HG02623 (cell line): Measurements from ENCODE around the gene BANK1.

Experiments used
- ATAC-seq: cut with Tn5 transposase; IDR thresholded peaks from one replicate; pipeline ENCODE4 v1.9.1; 2021; ENCODE audit warnings: moderate library complexity; ENCODE audit not compliant: unreplicated experiment

The BANK1 gene

GRCh38 chr4:101790521-101791181 is at the start of gene BANK1:
Gene BANK1, plus strand, starts transcription at chr4:101790730. Its CDS starts 151 bp downstream, at chr4:101790881.
- ATAC-seq = peak; percentile 100

DNA sequence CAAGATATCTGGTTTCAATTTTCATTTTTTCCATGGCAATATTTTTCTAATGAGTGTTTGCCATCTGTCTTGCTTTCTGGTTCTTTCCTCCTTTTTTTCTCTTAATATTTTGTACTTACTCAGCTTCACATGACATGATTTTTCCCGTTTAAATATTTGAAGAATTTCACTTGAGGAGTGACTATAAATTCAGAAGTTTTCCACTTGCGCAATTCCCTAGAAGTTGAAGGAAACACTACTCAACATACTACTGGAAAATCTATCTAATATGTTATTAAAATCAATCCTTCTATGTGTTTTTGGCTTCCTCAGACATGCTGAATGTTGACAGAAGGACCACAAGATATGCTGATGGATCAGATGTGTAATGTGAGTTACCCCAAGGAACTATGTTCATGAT is 36.8 kb upstream of the BANK1 start:
- no peak for ATAC-seq

DNA sequence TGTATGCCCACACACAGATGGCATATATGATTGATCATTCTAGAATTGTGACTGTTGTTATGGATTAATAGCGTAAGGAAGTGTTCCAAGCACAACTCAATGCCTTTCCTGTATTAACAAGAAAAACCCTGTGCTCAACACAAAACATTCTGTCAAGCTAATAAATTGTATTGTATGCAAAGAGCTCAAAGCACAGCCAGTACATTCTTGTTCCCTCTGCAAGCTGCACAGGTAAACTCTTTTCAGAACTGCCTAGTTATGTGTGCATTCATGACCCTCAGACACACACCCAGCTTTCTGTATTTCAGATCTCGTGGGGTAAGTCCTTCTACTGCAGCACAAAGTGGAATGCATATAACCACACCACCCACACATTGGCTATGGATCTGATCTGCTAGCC is 34.3 kb upstream of the BANK1 start:
- ATAC-seq = no peak

DNA sequence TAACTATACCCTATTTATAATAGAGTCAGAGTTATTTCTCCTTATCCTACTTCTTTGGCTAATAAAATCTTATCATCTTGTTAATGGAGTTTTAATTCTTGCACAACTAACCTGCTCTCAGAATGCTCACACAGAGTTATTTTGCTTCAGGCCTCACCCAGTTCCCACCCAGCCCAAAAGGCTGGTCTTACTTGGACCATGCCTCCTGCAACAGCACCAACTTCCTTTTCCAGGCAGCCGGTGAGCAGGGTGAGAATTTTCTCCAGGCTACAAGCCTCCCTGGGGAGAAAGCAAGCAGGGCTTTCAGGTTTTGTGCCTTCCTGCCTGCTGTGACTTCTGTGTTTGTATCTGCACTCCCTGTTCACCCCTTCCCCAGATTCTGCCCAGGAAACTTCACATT is 29.1 kb upstream of the BANK1 start:
- ATAC-seq = no peak

- no peak for ATAC-seq
These were observed 28.5 kb upstream of the BANK1 start for GRCh38 chr4:101762025-101762424.

- no peak for ATAC-seq
These were observed 28.0 kb upstream of the BANK1 start for GRCh38 chr4:101762534-101762933.

DNA sequence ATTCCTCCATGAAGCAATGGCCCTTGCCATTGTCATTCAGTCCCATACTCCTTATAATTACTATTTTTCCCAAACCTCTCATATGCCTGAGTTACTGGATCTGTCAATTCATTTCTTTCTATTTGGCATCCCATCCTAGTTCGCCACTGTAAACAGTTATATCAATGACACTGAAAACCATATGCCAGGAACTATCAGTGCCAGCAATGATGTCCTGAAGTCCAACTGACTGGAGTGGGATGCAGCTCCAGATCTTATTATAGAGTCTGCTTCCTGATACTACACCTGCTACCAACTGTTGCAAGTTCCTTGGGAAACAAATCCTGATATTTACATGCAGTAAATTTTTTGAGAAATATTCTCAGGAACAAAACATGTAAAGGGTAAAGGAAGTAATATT is 27.0 kb upstream of the BANK1 start:
- no peak for ATAC-seq

DNA sequence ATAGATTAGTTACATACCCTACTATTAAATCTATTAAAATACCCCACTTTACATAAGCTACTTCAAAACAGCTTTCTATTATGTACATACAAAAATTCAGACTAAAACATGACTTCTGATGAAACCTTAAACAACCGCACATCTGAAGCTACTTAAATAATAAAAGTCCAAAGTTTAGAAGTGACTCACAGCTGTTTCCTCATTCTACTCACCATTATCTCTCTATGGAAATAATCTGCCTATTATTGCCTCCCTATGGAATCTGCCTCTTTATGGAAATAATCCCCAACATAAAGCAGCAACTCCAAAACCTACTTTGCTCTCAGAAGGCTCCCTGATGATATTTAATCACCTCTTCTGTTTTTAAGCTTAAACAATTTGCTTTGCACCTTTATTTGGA is 15.7 kb upstream of the BANK1 start:
- no peak for ATAC-seq

DNA sequence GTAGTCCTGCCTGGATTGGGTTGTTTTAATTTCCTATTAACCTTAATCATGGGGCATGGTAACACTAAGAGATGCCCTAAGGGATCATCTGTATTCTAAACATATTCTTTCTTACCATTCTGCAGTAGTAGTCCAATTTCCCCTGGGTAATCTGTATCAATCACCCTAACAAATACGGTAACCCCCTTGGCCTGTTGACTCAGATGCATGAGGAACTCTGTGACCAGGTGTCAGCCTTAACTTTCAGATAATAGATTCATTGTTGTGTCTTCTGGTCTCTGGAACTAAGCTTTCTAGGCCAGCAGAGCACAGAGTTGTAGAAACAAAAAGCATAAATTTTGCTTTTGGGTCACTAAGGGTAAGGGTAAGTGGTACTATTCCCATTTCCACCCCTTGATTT is 13.1 kb upstream of the BANK1 start:
- ATAC-seq = no peak

DNA sequence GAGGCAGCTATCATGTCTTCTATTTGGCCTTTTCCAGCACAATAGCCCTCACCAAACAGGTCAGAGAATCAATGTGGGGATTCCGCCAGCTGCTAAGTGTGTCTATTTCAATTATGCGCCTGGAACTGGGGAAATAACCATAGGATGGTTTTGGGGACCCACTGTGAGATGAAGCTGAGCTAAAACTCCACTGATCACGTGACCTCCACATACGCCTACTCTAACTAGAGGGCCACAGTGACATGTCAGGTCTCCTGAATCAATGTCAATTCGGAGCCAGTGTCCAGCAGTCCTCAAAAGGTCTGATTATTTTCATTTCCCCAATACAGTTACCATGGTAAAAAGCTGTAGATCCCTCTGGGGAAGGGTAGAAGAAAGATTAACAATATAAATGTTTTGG is 10.2 kb upstream of the BANK1 start:
- no peak for ATAC-seq

DNA sequence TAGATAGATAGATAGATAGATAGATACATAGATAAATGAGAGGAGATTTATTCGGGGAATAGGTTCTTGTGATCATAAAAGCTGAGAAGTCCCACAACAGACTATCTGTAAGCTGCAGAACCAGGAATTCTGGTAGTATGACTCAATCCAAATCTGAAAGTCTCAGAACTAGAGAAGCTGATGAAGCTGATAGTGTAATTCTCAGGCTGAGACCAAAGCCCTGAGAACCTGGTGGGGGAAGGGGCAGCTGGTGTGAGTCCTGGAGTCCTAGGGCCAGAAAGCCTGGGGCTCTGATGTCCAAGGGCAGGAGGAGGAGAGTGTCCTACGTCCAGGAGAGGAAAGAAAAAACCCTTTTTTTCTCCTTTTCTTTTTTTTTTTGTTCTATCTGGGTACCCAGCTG is 8.0 kb upstream of the BANK1 start:
- ATAC-seq = no peak

- ATAC-seq = no peak
These were observed 5.6 kb upstream of the BANK1 start for GRCh38 chr4:101784957-101785356.

GRCh38 chr4:101785486-101785885 is 5.0 kb upstream of the BANK1 start:
- ATAC-seq = no peak

DNA sequence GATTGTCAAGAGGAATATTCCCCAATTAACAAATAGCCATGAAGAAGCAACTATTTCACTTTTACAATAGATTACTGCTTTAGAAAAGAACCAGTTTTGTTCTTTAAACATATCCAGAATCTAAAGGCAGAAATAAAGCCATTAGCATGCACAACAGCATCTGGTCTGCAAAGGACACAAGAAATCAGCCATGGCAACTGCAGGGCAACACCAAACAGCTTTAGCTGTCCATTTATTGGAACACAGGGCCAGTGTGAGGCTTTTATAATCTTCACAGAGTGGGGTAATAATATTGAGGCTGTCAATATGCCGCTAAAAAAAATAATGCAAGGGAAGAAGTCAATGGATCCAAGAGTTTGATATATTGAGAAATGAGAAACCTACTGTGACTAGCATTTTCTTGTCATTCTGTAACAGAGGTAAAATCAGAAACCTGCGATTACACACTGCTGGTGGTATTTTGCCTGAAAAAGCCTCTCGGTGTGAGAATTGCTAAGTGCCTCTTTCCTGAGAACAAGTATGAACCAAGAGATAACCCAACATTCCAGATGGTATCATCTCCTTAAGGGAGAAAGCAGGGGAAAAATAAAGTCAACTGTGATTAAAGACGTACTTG is 2.7 kb upstream of the BANK1 start:
- no peak for ATAC-seq

DNA sequence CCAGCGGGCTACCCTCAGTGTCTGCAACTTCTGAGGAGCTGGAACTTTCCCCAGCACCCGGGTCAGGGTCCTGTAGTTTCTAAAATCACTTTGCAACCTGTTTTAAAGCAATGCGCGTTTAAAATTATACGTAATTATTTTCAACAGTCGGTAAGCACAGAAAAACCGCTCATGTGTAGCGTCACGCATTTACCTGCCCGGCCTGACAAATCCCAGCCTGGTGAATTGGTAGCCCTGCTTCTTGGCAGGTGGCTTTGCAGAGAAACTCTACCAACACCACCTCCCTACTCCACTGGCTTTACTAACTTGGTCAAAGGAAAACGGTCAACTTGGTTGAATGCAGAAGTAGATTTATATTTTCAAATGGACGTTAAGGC is 640 bp downstream of the BANK1 start:
- no peak for ATAC-seq

DNA sequence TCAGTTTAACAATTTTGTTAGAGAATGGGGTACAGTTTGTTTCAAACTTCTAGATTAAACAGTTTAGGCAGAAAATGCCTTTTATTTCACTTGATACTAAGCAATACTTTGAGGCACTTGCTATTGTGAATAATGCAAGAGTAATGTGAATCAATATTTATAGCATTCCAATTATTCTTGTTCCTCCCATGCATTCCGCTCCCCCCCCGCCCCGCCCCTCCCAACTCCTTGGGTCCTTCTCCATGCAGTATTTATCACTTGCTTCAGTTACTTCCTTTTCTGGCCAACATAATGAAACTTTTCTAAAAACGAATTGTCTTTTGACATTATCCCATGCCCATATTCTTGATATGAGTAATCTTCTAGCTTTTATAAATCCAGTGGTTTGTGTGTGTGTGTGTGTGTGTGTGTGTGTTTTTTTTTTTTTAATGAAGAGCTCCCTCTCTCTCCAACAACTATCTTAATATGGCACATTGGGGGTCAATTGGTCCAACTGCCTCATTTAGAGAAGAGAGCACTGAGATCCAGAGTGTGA is 1.6 kb downstream of the BANK1 start:
- no peak for ATAC-seq

GRCh38 chr4:101793397-101793796 is 2.9 kb downstream of the BANK1 start:
- no peak for ATAC-seq

GRCh38 chr4:101794806-101795205 is 4.3 kb downstream of the BANK1 start:
- ATAC-seq = no peak

DNA sequence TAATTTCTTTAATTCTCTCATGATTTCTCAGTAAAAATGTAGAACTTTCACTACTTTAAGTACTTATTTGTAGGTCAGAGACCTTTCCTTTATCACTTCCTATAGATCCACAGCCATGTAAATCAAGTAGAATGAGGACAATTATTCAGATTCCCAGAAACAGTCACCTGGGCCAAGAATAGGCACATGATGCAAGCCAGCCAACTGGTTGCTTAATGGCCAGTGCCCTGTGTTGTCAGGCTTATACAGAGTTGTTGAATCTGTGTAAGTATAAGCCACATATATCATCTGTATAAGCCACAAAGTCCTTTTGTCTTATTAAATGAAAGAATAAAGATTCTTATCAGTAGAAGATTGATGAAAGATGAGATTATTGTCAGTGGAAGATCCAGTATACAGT is 5.2 kb downstream of the BANK1 start:
- ATAC-seq = no peak

DNA sequence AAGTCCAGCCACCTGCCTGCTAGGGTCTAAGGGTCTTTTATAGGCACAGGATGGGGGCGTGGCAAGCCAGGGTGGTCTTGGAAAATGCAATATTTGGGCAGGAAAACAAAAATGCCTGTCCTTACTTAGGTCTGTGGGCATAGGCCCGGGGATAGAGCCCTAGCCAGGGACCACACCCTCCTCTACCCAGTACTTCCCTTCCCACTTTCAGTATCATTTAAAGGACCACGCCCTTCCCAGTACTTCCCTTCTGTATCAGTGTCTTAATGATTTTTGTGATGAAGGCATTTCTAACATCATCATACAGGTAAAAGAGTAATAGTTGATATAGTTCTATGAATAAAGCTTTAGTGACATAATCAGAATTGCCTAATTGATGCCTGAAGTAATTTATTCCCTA is 11.4 kb downstream of the BANK1 start:
- ATAC-seq = no peak

DNA sequence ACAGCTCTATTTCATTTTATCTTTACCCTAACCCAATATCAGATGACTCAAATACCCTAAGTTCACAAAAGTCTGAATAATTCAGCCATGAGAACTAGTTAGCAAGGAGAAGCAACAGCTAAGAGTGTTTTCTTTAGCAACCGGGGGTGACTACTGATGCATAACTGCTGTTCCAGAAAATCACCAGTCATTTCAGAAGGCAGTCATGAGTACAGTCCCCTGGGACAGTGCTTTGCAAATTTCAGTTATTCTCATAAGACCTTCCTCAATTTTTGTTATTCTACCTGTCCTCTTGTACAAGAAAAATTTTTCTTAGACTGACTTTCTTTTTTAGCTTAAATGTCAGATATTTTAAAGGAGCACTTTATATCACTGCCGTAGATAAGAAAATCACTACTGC is 16.4 kb downstream of the BANK1 start:
- peak; percentile 98 for ATAC-seq

- peak; percentile 19 for ATAC-seq
These were observed 16.8 kb downstream of the BANK1 start for GRCh38 chr4:101807351-101807750.

DNA sequence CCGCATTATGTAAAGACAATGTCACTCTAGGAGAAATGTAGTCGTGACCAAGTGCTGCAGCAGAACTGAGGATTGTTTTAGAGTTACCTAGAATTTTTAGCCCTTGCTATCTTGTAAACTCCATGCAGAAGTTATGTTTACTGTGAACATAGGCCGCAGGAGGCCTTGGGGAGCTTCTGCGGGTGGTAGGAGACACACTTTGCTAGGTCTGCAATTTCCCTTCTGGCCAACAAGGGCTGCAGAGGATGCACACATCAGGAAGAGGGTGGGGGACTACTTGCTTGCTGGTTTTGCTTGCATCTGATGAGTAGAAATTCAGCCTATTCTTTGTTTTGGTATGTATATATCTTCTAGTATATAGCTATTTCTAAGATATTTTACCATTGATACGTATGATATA is 23.1 kb downstream of the BANK1 start:
- ATAC-seq = peak; percentile 61
